T-helper 17 cell (primary cell): Measurements from ENCODE around the gene SCN3B. TPM values are rescaled to one million over a fixed set of nuclear protein-coding genes. Genes with fewer than 3 reads are reported as not detected.
"Not testable (repeated sequence)": the region's sequence is repeated elsewhere in the genome, so short reads cannot be mapped to it uniquely, and the experiment has no call there.

ENCODE experiments used
- ATAC-seq: fragments of 150-1000 bp; cut with Tn5 transposase; 2 replicates; pipeline ENCODE4 v1.10.0; 2021; ENCODE audit warnings: mild to moderate bottlenecking, moderate library complexity
- DNase-seq, 3 donors: peaks; one replicate each; pipeline versions ENCODE4 v3.0.0 to v3.0.0-alpha.2; 2020 to 2021
- H3K9me3 ChIP-seq: one replicate; pipeline ENCODE4 v1.7.0; 2013; ENCODE audit warnings: low read length, mild to moderate bottlenecking; ENCODE audit not compliant: control insufficient read depth, poor library complexity, severe bottlenecking
- H3K27ac Mint-ChIP-seq: one replicate; pipeline ENCODE4 v1.8.0; 2022; ENCODE audit warnings: mild to moderate bottlenecking, moderate library complexity, mixed read lengths
- H3K27me3 Mint-ChIP-seq: one replicate; pipeline ENCODE4 v1.8.0; 2022; ENCODE audit warnings: mixed read lengths
- H3K36me3 Mint-ChIP-seq: one replicate; pipeline ENCODE4 v1.8.0; 2022; ENCODE audit warnings: low read depth, mixed read lengths
- H3K4me1 Mint-ChIP-seq: one replicate; pipeline ENCODE4 v1.8.0; 2022; ENCODE audit warnings: mild to moderate bottlenecking, mixed read lengths
- H3K4me3 Mint-ChIP-seq: one replicate; pipeline ENCODE4 v1.8.0; 2022; ENCODE audit warnings: mild to moderate bottlenecking, moderate library complexity, mixed read lengths
- total RNA-seq, 4 donors: library from RNA in 2 of 4; stranded (reverse) in 2 of 4; gene quantifications; one replicate each; pipeline ENCODE4 v1.2.3 and lab custom pipeline; 2022 to 2026

SCN3B gene
- total RNA-seq, 2 donors from 2014 or later = not detected

DNA sequence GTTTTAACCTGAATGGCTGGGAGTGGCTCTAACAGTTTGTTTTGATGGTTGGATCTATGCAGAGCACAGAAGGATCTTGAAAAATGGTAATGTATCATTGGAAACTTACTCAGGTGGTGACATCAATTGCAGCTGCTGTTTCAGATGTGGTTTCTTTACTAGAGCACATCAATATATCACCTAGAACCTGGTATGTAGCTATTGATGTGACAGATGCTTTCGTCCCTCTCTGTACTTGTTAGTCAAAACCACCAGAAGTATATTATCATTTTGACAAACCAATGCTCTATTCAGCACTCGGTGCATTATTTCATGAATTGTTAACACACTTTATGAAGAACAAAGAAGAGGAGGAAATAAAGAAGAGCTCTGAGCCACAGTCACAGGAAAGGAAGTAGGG, 26.6 kb upstream of the SCN3B start:
- H3K9me3 ChIP-seq = no peaks in the 10 kb centered on the region
- Mint-ChIP-seq H3K4me3 (no peak overlapping the region), H3K36me3 (no peaks in the 10 kb centered on the region), H3K27me3 (peaks cover 38% of the 10 kb centered on the region), H3K4me1 (peaks cover 15% of the 10 kb centered on the region), H3K27ac (peak overlapping the region; percentile 30)
- DNase-seq = no peak
- ATAC-seq = peak; percentile 91

DNA sequence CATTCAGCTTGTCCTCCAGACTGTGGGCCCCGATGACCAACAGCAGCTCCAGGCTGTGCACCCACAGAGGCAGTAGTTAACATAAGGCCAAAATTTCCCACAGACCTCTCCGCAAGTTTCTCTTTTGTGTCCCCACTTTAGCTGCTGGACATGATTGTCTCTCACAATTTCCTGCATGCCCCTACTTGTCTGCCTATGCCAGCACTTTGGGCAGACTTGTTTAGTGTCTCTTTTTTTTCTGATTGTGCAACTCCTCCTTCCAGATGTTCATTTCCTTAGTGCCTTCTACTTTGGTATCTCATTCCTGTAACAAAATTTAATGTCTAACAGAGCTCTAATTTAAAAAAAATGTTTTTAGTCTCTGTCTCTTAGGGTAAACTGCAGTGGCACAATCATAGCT, 23.8 kb upstream of the SCN3B start:
- no peak for DNase-seq
- H3K36me3 Mint-ChIP-seq = no peaks in the 10 kb centered on the region
- H3K4me3 Mint-ChIP-seq = no peak overlapping the region
- H3K9me3 ChIP-seq = no peaks in the 10 kb centered on the region
- peaks cover 11% of the 10 kb centered on the region for H3K4me1 Mint-ChIP-seq
- ATAC-seq = no peak
- H3K27me3 Mint-ChIP-seq = peaks cover 50% of the 10 kb centered on the region
- no peak overlapping the region for H3K27ac Mint-ChIP-seq

DNA sequence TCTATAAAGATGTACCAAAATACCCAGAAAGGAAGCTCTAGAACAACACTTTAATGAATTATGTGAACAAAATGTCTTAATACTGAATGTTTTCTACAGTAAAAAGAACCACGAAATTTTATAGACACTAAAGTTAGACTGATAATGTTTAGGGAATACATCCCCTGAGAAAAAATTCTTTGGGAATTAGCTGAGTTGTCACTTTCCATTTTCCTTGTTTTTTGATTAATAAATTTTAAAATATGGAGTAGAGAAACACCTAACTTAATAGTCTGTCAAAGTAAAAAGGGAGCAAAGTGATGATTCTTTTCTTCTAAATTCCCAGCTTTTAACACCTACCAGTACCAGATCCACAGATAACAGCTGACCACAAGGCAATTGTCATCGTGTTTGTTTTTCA, 23.1 kb upstream of the SCN3B start:
- Mint-ChIP-seq H3K36me3 (no peaks in the 10 kb centered on the region), H3K27me3 (peaks cover 47% of the 10 kb centered on the region), H3K4me3 (no peak overlapping the region), H3K27ac (no peak overlapping the region), H3K4me1 (peaks cover 11% of the 10 kb centered on the region)
- DNase-seq = no peak
- no peak for ATAC-seq
- H3K9me3 ChIP-seq = no peaks in the 10 kb centered on the region

DNA sequence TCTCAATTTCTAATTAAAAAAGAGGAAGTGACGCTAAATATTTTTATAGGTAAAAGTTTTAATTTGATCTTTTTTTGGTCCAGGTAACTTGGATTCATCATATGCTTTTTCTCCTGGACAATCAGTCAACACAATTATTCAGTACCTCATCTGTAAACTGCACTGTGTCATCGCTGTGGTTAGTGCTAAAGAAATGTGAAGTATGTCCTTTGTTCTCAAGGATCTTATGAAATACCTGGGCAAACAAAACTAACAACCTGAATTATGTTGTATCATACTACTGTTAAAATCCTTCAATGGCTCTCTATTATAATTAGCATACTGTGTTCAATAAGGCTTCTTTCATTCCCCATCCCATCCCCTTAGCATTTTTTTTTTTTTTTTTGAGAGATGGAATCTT, 19.9 kb upstream of the SCN3B start:
- H3K27me3 Mint-ChIP-seq = peaks cover 46% of the 10 kb centered on the region

DNA sequence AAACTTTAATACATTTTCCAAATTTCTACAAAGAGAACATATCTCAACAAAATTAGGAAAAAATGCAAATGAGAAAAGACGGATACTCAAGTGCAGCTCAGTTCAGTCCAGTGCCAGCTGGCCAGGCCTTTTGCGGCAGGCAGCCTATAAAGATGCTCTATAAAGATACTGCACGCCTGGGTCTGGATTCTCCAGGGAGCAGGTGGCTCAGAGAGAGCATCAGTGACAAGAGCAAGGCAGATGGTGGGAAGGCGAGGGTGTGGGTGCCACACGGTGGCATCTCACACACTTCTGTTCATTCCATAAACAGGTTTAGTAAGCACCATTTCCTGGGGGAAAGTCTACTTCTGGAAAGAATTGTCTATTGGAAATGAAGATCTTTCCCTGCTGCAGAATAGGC, 18.1 kb upstream of the SCN3B start:
- H3K9me3 ChIP-seq = no peaks in the 10 kb centered on the region
- Mint-ChIP-seq H3K4me1 (peaks cover 2% of the 10 kb centered on the region), H3K27me3 (peaks cover 40% of the 10 kb centered on the region), H3K36me3 (no peaks in the 10 kb centered on the region), H3K4me3 (no peak overlapping the region), H3K27ac (no peak overlapping the region)
- DNase-seq (no peak), ATAC-seq (no peak)

More for the DNA sequence above, 19.9 kb upstream of the SCN3B start:
- H3K27ac Mint-ChIP-seq = no peak overlapping the region
- H3K4me1 Mint-ChIP-seq = peaks cover 2% of the 10 kb centered on the region
- H3K4me3 Mint-ChIP-seq = no peak overlapping the region
- ATAC-seq (no peak), DNase-seq (no peak)
- H3K36me3 Mint-ChIP-seq = no peaks in the 10 kb centered on the region
- H3K9me3 ChIP-seq = no peaks in the 10 kb centered on the region

DNA sequence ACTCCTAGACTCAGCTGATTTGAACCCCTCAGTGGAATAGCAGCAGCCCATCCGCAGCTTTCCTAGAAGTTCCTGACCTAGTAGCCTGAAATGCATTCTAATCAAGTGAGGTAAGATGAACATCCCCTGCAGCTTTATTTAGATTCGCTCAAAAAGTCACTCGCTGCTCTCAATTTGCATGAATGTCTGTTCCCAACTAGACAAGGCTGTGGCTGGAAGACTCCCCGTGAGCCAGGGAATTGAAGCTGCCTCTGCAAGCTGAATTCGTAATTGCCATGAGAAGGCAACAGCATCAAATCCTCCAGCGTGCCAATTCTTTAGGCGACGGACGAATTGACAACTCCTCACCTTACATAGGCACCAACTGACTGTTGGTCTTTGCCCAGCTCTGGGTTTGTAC, 17.1 kb upstream of the SCN3B start:
- ATAC-seq (no peak), DNase-seq (no peak)
- H3K27me3 Mint-ChIP-seq = peaks cover 34% of the 10 kb centered on the region
- no peaks in the 10 kb centered on the region for H3K9me3 ChIP-seq
- H3K36me3 Mint-ChIP-seq = peaks cover under 1% of the 10 kb centered on the region
- no peak overlapping the region for H3K4me3 Mint-ChIP-seq
- H3K4me1 Mint-ChIP-seq = peaks cover 2% of the 10 kb centered on the region
- no peak overlapping the region for H3K27ac Mint-ChIP-seq

DNA sequence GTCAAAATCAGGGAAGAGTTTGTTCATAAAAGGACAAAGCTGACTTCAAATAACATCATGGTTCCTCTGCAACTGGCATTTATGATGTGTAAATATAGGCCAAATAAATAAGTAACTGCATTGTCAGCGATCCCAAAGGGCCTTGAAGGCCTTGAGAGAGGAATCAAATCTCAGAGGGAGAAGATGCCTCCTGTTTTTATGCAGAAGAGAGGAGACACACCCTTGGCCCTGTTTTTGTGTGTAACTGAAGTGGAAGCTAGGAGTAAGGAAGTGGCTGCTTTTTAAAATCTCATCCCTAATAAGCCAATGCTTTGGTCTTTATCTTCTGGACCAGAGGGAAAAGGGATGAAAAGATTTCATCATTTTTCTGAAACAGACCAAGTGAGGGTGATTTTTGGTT, 15.7 kb upstream of the SCN3B start:
- H3K9me3 ChIP-seq = no peaks in the 10 kb centered on the region

DNA sequence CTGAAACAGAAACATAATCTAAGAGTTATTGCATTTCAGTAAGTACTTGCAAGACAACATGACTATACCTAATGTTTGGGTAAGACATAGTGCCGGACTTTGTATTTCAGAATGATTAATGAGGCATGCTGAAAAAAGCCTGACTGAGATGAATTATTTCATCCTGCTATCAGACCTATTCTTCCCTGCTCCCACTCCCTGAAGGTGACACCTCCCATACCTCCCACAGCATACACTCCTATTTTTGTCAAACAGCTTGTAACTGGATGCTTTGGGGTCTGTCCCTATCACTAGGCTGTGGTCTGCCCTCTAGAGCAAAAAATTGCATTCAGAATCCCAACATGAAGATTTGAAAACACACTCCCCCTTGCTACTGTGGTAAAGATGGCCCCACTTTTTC, 10.9 kb upstream of the SCN3B start:
- DNase-seq (no peak), ATAC-seq (no peak)
- no peak overlapping the region for H3K27ac Mint-ChIP-seq
- no peaks in the 10 kb centered on the region for H3K27me3 Mint-ChIP-seq
- no peaks in the 10 kb centered on the region for H3K9me3 ChIP-seq
- no peak overlapping the region for H3K4me3 Mint-ChIP-seq
- H3K36me3 Mint-ChIP-seq = peaks cover 6% of the 10 kb centered on the region
- H3K4me1 Mint-ChIP-seq = no peaks in the 10 kb centered on the region

More for the DNA sequence above, 15.7 kb upstream of the SCN3B start:
- no peak overlapping the region for H3K27ac Mint-ChIP-seq
- no peak overlapping the region for H3K4me3 Mint-ChIP-seq
- no peaks in the 10 kb centered on the region for H3K4me1 Mint-ChIP-seq
- no peak for DNase-seq
- H3K36me3 Mint-ChIP-seq = peaks cover 3% of the 10 kb centered on the region
- ATAC-seq = no peak
- H3K27me3 Mint-ChIP-seq = peaks cover 21% of the 10 kb centered on the region

DNA sequence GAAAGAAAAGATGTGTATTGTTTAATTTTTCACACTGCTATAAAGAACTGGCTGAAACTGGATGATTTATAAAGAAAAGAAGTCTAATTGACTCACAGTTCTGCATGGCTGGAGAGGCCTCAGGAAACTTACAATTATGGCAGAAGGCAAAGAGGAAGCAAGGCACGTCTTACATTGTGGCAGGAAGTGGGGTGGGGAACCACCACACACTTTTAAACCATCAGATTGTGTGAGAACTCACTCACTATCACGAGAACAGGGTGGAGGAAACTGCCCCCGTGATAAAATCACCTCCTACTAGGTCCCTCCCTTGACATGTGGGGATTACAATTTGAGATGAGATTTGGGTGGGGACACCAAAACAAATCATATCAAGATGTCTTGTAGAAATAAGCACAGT, 5.5 kb upstream of the SCN3B start:
- DNase-seq, H3K4me3 Mint-ChIP-seq, H3K27ac Mint-ChIP-seq, H3K36me3 Mint-ChIP-seq, H3K9me3 ChIP-seq, H3K4me1 Mint-ChIP-seq, H3K27me3 Mint-ChIP-seq: not testable (repeated sequence)
- ATAC-seq = peak; percentile 77

DNA sequence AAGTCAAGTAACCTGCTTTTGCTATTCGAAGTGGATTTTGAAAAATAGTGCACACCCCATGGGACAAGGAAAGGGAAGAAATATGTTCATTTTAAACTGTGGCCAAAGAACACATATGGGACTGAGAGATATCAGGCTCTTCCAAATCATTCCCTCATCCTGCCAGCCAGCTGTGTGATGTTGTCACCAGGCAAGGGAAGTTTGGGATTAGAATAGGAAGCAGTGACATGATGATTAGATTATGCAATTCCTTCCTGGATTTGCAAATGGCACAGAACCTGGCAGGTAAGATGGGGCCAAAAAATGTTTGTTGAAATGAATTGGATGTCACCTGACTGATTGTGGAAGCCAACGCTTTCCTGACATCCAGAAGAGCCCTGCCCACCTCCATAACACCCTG, 4.9 kb upstream of the SCN3B start:
- H3K27ac Mint-ChIP-seq = no peak overlapping the region
- no peaks in the 10 kb centered on the region for H3K4me1 Mint-ChIP-seq
- peaks cover 6% of the 10 kb centered on the region for H3K36me3 Mint-ChIP-seq
- H3K4me3 Mint-ChIP-seq = no peak overlapping the region
- no peak for DNase-seq
- H3K9me3 ChIP-seq = peaks cover 2% of the 10 kb centered on the region
- H3K27me3 Mint-ChIP-seq = peaks cover 12% of the 10 kb centered on the region
- ATAC-seq = no peak

DNA sequence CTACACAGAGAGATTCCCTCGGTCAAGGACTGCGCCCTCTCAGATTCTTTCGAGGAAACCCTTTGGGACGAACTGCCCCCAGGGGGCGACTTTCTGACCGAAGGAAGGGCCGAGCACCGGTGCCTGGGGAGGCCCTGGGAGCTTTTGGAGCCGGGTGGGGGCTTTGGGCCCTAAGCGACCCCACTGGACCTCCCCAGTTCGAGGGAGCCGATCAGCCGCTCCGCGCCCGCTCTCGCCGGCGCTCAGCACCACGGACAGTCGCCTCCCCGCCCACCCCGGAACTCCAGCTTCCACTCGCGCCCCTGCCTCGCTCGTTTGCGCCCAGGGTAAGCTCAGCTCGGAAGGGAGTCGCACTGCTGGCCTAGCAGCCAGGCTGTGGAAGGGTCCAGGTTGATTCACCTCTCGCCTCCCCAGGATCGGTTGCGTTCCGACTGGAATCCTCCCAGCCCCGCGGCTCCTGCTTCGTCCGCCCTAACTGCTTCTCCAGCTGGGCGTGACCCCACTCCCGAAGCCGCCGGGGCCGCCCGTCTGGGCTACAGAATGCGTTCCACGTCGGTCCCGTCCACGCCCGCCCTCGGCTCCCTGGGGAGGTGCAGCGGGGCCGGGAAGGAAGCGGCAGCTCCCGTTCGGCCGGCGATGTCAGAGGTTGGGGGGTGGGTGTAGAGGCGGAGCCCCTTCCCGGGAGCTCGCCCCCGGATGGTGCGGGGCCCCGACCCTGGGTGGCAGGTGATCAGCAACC, 428 bp downstream of the SCN3B start:
- peaks cover 2% of the 10 kb centered on the region for H3K9me3 ChIP-seq
- Mint-ChIP-seq H3K27me3 (peaks cover 45% of the 10 kb centered on the region), H3K4me3 (peak overlapping the region; percentile 67), H3K27ac (no peak overlapping the region), H3K4me1 (no peaks in the 10 kb centered on the region), H3K36me3 (peaks cover 7% of the 10 kb centered on the region)
- DNase-seq (no peak), ATAC-seq (peak; percentile 71)

DNA sequence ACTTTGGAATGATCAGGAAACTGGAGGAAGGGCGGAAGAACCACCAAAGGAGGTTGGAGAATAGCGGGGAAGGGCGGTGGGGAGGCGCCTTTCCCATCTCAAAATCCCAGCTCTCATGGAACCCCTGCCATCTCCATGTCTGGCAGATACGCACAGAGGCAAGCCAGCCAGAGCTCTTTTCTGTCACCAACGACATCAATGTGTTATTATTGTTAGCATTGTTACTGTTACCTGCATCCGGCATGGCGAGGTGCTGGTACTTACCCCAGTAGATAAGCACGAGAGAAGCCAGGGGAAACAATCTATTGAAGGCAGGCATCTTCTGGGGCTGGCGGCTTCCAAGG, 969 bp downstream of the SCN3B start:
- Mint-ChIP-seq H3K4me1 (no peaks in the 10 kb centered on the region), H3K27me3 (peaks cover 45% of the 10 kb centered on the region), H3K4me3 (peak overlapping the region; percentile 67), H3K36me3 (peaks cover 7% of the 10 kb centered on the region), H3K27ac (no peak overlapping the region)
- DNase-seq (no peak), ATAC-seq (no peak)
- peaks cover 2% of the 10 kb centered on the region for H3K9me3 ChIP-seq

DNA sequence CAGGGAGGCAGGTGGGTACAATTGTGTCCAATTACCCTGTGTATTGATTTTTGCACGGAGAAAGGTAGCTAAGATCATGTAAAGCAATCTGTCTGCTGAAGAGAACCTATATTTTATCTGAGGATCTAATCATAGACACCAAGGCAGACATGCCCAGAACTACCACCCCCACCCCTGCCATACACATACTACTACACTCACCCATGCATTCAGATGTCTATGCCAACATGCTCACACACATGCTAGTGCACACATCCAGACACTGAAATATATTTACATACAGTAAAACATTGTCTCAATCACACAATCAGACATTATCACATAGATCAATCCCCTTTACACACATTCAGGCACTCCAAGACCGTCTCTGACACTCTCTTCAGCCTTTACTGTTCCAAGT, 1.8 kb downstream of the SCN3B start:
- H3K4me3 Mint-ChIP-seq = peak overlapping the region; percentile 34
- H3K27me3 Mint-ChIP-seq = peaks cover 45% of the 10 kb centered on the region
- no peaks in the 10 kb centered on the region for H3K4me1 Mint-ChIP-seq
- ATAC-seq = no peak
- peaks cover 7% of the 10 kb centered on the region for H3K36me3 Mint-ChIP-seq
- H3K27ac Mint-ChIP-seq = no peak overlapping the region
- H3K9me3 ChIP-seq = no peaks in the 10 kb centered on the region
- no peak for DNase-seq

DNA sequence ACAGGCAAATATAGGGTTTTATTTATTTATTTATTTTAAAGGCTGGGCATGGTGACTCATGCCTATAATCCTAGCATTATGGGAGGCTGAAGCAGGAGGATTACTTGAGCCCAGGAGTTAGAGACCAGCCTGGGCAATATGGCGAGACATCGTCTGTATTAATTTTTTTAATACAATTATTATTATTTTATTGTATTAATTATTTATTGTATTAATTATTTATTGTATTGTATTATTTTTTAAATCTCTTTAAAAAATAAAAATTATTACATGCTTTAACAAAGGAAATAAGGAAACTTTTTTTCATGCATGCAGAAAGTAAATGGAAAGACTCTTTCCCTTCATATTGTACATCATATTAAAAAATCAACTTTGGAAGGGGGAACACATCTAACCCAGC, 3.5 kb downstream of the SCN3B start:
- no peaks in the 10 kb centered on the region for H3K4me1 Mint-ChIP-seq
- H3K27ac Mint-ChIP-seq = no peak overlapping the region
- no peak for DNase-seq
- H3K9me3 ChIP-seq = no peaks in the 10 kb centered on the region
- H3K27me3 Mint-ChIP-seq = peaks cover 52% of the 10 kb centered on the region
- no peak for ATAC-seq
- H3K36me3 Mint-ChIP-seq = peaks cover 11% of the 10 kb centered on the region
- no peak overlapping the region for H3K4me3 Mint-ChIP-seq
